COLO668 (cell line): ENCODE results near the gene UBE2N.
"Not testable (repeated sequence)": the region's sequence is repeated elsewhere in the genome, so short reads cannot be mapped to it uniquely, and the experiment has no call there.

Source experiments
- DNase-seq: peaks from one replicate; lab custom pipeline; 2025; ENCODE audit not compliant: unreplicated experiment; lab: John Stamatoyannopoulos, UW

The UBE2N gene

DNA sequence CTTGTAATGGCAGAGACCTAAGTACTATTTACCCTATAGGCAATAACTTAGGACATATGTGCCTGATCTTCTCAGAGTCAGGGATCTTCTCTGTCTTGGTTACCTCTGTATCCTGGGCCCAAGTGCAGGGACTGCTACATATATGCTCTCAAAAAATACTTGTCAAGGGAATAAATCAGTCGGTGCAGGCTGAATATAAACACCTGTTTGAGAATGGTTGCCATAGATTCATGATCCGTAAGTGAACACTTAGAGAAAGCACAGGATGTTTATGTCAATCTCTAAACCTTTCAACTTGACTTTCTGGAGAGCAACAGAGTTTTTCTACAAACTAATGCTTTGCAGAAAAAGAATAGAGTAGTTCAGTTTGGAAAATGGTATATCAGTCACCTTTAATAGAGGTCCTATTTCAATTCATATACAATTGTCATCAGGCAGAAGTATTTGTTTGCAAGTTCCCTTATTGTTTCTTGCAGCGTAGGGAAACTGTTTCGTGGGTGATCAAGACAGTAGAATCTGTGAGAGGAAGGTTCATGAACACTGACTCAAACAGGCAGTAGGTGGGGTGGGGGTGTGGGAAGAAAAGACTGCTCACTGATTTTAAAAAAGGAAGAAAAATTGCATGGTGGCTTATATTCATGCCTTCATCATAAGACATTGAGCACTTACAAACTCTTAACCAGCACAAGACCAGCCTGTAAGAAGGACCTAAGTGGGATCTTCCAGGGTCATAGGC lies 6.0 kb upstream of the UBE2N start:
- DNase-seq, result no peak

DNA sequence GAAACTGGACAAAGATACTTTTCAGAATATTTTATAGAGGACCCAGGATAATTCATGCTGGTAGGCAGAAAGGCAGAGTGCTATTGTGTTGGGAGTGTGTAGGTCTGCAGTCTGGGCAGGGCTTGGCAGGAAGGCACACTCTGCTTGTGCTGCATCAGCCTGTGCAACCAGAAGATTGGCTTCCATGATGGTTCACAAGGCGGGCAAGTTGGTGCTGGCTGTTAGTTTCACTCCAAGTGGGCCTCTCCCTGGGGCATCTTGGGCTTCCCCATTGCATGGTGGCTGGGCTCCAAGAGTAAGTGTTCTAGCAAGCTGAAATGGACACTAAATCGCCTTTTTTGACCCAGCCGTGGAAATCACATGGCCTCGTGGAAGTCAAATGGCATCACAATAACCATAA lies 1.8 kb upstream of the UBE2N start:
- no peak for DNase-seq

DNA sequence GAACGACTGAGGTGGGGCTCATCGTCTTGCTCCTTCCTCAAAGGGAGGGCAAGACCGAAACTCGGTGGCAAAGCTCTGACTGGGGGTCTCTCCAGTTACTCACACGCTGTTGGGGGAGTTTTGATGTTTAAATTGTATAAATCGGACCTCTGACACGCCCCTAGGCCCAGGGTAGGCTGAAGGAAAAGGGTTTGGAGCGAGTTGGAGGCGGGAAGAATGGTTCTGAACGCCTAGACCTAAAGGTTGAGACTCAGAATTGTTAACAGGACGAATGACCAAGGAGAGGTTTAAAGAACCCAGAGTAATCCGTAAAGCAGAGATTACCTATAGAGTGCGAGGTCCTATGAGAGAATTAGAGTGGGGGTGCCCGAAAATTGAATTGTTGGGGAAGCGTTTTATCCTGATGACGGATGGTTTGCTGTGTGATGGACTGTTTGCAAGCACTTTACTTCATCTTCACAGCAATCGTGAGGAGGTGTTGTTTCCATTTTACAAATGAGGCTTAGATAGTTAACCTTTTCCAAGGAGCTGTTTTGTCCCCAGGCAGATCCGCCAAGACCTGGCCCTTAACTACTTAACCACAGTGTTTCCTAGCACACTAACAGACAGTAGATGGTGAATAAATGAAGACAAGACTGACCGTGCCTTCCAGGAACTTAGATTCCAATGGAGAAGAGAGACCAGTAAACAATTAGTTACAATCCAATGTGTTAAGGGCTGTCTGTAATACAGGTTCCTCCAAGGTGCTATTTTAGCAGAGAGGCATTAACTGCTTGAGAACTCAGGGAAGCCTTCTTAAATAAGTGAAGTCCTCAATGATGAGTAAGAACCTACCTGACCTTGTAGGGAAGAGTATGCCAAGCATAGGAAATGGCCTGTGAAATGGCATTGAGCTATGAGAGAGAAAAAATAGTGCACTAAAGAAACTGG lies 929 bp upstream of the UBE2N start:
- no peak for DNase-seq

DNA sequence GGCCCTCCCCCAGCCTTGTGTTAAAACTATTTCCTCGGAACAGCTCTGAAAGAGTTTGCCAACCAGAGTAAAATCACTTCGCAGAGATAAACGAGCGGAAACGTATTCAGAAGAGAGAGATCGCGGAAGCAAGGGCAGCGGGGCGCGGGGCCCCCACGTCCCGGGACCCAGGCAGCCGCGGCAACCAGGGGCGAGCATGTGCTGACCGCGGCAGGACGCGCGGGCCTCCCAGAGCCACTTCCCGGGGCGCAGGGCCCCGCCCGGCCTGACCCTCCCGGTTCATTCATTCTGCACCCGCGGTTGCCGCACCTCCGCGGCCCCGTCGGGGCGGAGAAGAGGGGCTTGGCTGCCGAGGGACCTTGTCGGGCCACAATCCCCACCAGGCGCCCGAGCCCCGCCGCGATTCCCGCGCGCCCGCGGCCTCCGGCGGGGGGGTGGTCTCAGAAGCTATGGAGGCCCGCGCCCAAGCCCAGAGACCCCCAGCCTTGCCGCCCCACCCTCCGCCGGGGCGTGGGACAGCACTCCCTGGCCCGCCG lies 598 bp downstream of the UBE2N start:
- DNase-seq, result peak; percentile 58

DNA sequence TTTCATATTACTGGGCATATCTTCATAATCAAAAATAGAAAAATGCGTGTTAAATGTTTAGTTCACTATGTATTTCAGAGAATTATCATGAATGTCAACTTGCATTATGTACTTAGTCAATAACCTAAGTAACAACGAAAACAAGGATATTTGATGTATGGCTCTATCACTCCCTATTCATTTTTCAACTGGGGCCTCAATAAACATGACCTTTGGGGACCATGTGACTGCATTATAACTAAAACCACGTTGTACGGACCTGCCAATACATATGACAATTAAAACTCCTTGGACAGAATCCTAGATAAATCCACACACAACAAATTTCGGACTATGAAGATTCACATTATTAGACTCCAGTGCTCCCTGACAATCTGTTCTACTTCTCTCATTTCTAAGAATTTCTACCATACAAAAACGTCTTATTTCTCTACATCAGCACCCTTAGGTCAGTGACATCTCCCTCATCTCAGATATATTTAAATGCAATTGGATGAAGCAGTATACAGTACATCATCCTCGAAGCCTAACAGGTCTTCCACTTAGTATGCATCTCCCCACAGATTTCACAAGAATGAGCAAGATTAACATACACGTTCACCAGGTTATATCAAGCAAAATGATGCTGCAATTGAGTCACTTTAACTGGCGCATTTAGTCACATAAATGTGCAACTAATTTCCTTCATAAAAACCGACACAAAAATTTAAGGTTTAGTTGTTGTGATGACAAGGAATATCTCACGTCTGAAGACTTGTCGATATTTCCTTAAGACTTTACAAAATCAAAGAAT lies 1.5 kb downstream of the UBE2N start:
- no peak for DNase-seq

DNA sequence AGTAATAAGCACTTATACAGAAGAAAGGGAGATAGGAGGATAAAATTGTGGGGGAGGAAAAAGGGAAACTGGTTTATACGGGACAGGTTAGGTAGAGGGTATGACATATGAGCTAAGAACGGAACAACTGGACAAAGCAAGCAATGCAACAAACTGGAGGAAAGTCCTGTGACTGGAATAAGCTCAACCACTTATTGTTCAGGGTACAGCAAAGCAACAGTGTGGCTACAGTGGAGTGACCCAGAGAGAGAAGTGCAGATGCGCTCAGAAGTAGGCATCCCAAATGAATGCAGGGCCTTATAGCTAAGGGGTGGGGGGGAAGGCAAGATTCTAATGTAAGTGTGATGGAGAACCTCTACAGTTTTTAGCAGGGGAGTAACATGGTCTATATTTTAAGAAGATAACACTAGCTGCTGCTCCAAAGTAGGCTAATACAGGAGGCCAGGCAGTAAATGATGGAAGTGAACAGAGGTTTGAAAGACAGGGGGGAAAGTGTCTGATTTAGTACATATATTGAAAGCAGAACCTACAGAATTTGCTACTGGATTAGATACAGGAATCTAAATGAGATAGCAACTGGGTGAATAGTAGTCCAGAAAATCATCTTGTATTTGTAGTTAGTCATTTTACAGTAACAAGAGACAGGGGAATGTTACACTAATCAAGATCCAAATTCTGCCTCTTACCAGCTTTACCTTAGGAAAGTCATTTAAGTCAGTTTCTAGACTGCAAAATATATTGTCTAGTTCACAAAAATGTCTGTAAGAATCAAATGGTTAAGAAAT lies 3.3 kb downstream of the UBE2N start:
- no peak for DNase-seq

DNA sequence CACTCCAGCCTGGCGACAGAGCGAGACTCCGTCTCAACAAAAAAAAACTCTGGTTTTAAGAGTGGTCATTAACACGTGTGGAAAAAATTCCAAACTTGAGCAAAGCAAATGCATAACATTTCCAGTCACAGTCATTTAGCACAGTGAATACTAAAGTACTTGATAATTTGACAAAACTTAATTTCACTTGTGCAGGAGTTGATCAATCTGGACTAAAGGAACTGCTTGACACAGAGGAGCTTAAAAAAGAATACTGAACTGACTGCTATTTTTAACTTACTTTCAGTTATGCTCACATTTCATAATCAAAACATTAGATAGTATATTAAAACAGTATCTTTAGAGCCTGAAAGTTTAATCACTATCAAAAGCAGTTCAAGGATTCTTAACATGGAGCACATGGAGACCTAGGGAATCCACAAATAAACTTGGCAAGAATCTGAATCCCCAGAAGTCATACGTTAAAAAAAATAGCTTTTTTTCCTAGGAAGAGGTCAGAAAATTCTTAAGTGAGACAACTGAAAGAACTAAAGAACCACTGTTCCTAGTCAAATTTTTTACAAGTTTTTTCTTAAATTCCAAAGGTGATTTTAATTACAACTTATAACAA lies 7.4 kb downstream of the UBE2N start:
- no peak for DNase-seq

DNA sequence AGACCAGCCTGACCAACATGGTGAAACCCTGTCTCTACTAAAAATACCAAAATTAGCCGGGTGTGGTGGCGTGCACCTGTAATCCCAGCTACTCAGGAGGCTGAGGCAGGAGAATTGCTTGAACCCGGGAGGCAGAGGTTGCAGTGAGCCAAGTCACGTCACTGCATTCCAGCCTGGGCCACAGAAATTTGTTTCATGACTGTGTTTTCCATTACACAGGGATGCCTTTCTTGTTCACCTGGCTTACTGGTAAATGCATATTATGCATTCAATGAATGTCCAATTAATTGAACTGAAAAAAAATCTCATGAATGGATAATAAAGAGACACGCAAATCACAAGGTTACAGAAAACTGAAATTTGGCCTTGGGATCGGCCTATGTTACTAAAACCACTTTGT lies 9.7 kb downstream of the UBE2N start:
- not testable (repeated sequence) for DNase-seq

DNA sequence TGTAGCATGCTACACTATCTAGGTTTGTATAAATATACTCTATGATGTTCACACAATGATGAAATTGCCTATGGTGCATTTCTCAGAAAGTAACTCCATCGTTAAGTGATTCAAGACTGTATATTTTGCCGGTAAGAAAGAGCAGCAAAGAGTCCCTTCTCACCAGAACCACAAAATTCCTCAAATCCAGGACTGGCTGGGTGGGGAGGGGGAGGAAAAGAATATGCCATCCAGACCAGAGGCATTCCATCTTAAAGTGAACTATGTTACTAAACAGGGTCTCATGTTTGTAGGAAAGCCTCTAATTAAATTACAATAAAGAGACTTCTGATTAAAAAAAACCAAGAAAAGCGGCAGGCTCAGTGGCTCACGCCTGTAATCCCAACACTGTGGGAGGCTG lies 11.5 kb downstream of the UBE2N start:
- DNase-seq, result no peak

DNA sequence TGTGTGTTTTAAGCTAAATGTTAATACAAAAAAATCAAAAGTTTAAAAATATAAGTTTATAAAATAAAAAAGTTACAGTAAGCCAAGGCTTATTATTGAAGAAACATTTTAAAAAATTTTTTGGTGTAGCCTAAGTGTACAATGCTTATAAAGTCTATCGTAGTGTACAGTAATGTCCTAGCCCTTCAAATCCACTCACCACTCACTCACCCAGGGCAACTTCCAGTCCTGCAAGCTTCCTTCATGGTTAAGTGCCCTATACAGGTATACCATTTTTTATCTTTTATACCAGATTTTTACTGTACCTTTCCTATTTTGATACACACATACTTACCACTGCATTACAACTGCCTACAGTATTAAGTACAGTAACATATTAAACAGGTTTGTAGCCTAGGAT lies 11.9 kb downstream of the UBE2N start:
- DNase-seq, result no peak

DNA sequence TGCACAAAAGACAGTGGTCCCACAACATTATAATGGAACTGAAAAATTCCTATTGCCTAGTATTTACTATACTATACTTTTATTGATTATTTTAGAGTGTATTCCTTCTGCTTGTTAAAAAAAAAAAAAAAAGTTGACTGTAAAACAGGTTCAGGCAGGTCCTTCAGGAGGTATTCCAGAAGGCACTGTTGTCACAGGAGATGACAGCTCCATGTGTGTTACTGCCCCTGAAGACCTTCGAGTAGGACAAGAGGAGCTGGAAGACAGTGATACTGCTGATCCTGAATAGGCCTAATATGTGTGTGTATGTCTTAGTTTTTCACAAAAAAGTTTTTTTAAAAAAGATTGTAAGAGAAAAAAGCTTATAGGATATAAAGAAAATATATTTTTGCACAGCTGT lies 12.3 kb downstream of the UBE2N start:
- DNase-seq, result no peak

DNA sequence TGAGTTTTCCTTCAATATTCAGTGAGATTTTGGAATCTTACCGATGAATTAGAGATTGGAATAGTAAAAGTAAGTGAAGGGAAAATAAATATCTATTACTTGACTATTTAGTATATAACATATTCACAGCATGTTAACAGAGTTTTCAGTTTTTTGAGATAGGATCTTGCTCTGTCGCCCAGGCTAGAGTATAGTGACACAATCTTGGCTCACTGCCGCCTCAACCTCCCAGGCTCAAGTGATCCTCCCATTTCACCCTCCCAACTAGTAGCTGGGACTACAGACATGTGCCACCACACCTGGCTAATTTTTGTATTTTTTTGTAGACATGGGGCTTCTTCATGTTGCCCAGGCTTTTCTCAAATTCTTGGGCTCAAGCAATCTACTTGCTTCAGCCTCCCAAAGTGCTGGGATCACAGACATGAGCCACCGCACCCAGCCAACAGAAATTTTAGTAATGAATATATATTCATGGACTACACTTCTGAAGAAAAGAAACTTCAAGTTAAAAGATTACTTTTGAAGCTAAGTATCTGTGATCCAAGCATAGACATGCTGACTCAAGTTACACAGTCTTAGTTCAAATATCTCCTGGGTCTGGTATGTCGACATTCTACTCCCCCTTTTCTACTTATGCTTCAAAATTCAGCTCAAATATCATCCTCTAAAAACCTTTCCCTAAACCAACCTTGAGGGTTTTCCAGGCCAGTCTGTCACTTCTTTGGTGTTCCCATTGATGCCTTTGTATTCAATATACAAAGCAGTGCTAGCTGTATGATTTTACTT lies 13.8 kb downstream of the UBE2N start:
- no peak for DNase-seq

DNA sequence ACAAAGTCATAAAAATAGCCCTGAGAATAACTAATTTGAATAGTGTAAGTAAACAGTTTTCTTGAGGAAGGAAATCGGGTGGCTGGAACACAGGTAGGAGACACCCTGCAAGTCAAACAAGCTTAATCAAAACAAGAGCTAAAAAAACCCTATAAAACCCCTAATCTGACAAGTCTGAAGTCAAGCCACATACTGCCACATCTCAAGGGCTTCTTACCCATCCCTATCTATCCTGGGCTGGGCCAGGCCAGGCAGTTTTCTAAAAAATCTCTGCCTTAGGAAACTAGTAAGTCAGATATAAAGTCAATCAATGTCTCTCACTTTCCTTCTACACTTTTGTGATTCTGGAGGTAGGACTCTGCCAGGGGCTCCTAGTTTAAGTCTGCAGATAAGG lies 15.3 kb downstream of the UBE2N start:
- no peak for DNase-seq

DNA sequence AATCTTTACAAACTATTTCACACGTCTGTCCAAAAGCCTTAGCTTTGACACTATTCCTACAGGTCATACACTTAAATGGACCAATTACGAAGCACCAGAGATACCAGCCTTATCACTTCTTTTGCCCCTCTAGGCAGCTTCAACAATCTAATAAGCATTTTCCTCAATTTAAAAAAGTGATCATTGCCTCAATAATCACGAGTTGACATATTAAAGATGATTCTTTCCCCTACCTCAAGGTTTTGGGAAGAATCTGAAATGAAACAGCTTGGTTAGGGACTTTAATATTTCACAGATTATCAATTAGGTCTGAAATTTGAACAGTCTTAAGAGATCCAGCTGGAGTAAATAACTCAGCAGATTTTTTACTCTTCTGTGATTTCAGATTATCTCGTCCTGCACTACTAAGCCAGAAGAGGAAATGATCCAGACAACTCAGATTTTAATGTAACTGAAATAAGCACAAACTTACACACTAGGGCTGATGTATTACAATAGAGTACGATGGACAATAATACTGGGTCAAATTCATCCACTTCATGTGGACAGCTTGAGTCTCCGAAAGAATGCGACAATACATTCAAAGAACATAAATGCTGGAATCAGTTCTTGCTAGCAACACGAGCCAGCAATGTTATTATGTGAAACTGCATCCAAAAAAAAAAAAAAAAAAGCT lies 15.9 kb downstream of the UBE2N start:
- no peak for DNase-seq

DNA sequence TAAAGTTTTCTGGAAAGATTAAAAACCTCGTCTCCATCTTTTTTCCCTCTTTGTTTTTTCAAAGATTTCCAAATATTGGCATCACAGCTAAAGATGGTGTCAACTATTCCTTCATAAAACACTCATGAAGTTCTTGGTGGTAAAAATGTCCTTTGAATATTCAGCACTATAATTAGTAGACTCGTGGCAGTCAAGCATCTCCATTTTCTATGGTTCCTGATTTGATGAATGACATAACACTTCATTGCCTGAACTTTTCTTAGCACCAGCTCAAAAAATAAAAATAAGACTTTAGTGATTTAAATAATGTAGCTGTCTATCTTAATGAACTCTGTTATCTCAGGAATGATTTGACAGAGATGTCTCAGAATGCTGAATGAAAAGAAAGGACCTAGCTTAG lies 19.7 kb downstream of the UBE2N start:
- DNase-seq, result no peak

DNA sequence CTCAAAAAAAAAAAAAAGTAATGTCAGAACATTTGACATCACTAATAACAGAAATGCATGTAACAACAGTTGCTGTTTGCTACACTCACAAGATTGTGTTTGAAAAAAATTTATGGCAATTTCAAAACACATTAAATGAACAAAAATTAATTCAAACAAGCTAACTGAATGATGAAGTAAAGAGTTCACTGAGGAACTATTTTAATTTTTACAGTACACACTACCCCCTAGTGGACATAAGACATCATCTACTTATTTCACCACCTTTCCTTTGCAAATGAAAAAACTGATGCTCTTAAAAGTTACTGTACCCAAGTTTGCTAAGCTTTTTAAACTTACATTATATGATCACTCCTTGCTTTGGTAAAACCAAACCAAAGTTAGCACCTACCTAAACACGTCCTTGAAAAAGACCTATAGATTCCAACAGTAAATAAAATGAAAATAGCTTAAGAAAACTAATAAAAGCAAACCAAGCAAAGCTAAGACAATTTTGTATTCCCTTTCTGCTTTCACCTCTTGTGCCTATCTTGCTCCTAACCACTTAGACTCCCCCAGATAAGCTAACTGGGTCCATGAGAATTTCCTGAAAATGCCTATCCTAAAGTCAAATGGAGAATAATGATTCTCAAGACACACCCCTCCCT lies 22.2 kb downstream of the UBE2N start:
- DNase-seq, result no peak

DNA sequence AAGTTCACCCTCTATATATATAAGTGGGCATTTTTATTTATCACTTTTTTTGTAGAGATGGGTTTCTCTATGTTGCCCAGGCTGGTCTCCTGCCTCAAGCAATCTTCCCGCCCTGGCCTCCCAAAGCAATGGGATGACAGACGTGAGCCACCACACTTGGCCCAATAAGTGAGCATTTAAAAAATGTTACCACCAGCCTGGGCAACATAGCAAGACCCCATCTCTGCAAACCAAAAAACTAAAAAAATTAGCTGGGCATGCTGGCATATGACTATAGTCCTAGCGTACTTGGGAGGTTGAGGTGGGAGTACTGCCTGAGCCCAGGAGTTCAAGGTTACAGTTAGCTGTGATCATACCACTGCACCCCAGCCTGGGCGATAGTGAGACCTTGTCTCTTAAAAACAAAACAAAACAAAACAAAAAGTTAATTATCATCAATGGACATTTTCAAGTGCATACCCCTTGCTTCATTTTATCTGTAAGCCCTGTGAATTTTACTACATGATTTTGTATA lies 23.7 kb downstream of the UBE2N start:
- no peak for DNase-seq
